Prostate gland (tissue), 2 donors: ENCODE data around the gene A1BG.

ENCODE experiments used
- CTCF ChIP-seq, 4 experiments: fragments of 200-600 bp in 2 of 4; fragments of 450-650 bp in 2 of 4; sonication (generic) in 2 of 4; IDR thresholded peaks; 1 replicate in 3 of 4; 2 replicates in 1 of 4; pipeline ENCODE4 v1.5.1; 2016 to 2019; ENCODE audit warnings: antibody characterized with exemption in 4 of 4, mild to moderate bottlenecking in 2 of 4, moderate library complexity in 2 of 4
- POLR2AphosphoS5 ChIP-seq: sonication (generic); formaldehyde crosslinking; IDR thresholded peaks from one replicate; pipeline ENCODE4 v1.6.1; 2017; ENCODE audit warnings: antibody characterized with exemption

- TF ChIP-seq CTCF (IDR thresholded peaks at IDR 0.05), result no peak
- no peak for TF ChIP-seq POLR2AphosphoS5
These were observed 20.9 kb upstream of the A1BG start for GRCh38 chr19:58374200-58374599.
